GM18526 (cell line): ENCODE measurements around the gene MTMR3.

Experiments
- POLR2A ChIP-seq: IDR thresholded peaks from 3 replicates; pipeline ENCODE4 v1.6.1; 2011; ENCODE audit not compliant: insufficient read length; ENCODE audit errors: extremely low read depth

MTMR3 gene

GRCh38 chr22:29892315-29893156 lies 9.6 kb downstream of the MTMR3 start:
- TF ChIP-seq POLR2A: no peak

- no peak for TF ChIP-seq POLR2A
These were observed 18.4 kb downstream of the MTMR3 start for GRCh38 chr22:29901354-29901753.

DNA sequence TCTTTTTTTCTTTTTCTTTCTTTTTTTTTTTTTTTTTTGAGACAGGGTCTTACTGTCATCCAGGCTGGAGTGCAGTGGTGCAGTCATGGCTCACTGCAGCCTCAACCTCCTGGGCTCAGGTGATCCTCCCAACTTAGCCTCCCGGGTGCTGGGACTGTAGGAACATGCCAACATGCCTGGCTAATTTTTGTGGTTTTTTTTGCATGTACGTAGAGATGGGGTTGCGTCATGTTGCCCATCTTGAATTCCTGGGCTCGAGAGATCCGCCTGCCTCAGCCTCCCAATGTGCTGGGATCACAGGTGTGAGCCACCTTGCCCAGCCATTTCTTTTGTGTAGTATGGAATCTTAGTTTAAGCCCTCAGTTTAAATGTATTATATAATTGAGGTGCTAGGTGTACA lies 20.4 kb downstream of the MTMR3 start:
- no peak for TF ChIP-seq POLR2A

DNA sequence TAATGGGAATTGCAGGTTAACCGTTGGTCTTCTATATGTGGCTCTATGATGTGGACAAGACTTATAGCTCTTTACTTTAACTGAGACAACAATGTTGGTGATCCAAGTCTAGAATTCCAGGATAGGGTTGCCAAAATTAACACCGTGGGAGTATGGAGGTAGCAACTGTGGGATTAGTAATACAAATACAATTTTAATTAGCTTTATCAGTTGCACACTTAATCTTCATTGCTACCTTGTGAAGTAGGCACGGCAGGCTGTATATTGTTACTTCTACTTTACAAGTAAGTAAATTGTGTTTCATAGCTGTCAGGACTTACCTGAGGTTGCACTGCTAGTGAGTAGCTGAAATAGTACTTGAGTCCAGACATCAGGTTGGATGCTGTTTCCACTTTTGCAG lies 21.0 kb downstream of the MTMR3 start:
- TF ChIP-seq POLR2A: no peak

DNA sequence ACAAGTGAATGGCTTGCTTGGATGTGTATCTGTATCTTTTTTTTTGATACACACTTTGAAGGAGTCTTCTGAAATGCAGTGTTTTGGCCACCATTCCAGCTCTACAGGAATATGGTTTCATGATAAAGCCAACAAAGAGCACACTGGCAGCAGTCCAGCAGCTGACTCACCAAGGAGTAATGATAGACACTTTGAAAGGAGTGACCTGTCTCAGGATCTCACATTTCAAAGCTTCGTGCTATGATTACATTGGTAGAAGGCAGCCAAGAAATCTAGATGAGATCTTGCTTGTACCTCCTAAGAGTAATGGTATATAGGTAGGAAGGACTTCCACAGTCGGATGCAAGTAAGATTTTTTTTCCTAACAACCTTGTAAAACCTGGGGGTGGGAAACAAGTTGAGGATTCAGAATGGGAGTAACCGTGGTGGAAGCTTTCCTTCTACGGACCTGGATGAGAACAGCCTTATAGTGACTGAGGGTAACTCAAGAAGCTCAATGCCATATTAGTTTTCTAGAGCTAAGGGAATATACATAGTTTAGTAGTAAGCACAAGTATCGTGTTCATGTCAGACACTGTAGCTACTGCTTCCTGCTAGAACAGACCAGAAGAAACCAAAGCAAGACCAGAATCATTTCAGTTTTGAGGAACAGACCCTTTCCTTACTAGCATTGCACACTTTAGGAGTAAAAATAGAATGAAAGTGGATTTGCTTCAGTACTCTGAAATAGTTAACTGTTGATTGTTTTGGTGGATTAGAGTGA lies 25.0 kb downstream of the MTMR3 start:
- no peak for TF ChIP-seq POLR2A

DNA sequence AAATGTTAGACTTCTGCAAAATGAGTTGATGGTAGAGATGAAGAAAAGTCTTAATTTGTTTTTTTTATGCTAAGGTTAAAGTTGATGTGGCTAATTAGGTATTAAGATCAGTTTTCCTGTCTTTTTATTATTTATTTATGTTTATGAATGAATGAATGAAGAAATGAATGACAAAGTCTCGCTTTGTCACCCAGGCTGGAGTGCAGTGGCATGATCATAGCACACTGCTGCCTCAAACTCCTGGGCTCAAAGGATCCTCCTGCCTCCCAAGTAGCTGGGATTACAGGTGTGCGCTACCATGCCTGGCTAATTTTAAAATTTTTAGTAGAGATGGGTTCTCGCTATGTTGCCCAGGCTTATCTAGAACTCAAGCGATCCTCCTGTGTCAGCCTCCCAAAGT lies 29.2 kb downstream of the MTMR3 start:
- TF ChIP-seq POLR2A: no peak

DNA sequence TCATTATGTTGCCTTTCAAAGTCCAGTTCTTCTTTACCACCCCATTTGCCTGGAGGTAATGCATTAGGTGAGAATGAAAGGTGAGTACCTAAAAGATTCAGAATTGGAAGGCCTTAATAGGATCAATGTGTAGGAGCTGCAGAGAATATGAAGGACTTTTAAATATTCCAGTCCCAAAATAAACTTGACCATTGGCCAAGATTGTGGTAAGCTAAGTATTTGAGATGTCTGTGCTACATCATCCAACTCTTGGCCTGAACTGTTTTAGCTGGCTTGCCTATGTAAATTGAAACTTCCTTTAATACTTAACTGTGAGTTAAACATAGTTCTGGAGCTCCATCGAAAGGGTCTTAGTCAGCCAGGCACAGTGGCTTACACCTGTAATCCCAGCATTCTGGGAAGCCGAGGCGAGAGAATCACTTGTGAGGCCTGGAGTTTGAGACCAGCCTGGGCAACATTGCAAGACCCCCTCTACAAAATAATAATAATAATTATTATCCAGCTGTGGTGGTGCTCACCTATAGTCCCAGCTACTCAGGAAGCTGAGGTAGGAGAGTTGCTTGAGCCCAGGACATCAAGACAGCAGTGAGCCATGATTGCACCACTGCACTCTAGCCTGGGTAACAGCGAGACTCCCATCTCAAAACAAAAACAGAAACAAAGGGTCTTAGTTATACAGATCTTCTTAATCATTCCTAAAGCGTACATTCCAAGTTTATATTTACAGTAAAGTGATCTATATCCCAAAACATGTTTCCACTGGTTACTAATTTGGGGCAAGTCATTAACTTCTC lies 29.8 kb downstream of the MTMR3 start:
- no peak for TF ChIP-seq POLR2A

DNA sequence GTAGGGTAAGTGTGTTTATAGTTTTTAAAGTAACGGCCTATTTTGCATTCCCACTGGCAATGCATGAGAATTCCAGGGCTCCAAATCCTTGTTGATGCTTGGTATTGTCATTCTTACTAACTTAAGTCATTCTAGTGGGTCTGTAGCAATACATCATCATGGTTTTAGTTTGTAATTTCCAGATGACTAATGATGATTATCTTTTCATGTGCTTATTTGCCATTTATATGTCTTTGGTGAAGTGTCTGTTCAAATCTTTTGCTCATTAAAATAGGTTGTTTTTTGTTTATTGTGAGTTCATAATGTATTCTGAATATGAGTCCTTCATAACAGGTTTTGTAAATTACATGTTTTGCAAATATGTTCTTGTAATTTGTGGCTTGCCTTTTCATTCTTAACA lies 31.2 kb downstream of the MTMR3 start:
- TF ChIP-seq POLR2A: no peak

- no peak for TF ChIP-seq POLR2A
These were observed 32.1 kb downstream of the MTMR3 start for GRCh38 chr22:29914991-29915533.

- no peak for TF ChIP-seq POLR2A
These were observed 33.1 kb downstream of the MTMR3 start for GRCh38 chr22:29916007-29916544.

DNA sequence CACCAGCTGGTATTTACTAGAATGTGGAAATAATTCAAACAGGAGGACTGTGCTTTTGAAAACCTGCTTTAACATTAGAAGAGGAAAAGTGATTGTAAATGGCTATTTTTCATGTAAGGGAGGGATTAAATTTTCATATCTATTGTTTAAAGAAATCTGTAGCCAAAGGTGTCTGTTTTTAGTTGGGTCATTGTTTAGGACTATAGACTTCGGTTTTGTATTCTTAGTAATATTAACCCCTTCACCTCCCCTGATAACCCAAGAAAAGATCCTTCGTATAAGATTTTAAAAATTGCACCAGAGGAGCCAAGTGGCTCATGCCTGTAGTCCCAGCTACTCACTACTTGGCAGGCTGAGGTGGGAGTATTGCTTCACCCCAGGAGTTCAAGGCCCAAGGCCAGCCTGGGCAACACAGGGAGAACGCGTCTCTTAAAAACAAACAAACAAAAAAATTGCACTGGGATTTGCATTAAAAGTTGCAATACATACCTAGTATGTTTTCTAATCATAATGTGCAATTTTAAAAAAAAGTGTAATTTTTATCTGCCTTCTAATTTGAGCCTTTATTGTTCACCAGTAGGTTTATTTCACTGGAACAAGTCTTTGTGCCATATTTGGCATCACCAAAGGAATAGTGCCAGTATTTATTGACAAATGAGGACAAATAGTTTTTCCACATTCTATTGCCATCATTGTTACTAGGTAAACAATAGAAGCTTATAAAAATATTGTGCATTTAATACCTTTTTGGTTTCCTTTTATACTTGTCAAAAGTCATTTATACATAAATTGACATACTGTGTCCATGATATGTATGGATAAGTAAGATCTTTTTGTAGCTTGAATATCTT lies 34.3 kb downstream of the MTMR3 start:
- TF ChIP-seq POLR2A: no peak

DNA sequence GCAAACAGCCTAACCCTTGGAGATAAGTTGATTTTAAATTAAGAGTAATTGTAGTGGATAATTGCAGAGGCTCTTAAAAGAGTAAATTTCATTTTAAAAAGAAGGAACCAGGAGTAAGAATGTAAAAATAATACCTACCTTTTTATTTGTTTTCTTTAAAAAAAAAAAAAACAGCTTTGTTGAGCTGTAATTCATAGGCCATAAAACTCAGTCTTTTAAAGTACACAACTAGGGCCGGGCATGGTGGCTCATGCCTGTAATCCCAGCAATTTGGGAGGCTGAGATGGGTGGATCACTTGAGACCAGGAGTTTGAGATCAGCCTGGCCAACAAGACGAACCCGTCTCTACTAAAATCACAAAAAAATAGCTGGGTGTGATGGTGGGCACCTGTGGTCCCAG lies 42.4 kb downstream of the MTMR3 start:
- no peak for TF ChIP-seq POLR2A

GRCh38 chr22:29926057-29926456 lies 43.1 kb downstream of the MTMR3 start:
- no peak for TF ChIP-seq POLR2A

DNA sequence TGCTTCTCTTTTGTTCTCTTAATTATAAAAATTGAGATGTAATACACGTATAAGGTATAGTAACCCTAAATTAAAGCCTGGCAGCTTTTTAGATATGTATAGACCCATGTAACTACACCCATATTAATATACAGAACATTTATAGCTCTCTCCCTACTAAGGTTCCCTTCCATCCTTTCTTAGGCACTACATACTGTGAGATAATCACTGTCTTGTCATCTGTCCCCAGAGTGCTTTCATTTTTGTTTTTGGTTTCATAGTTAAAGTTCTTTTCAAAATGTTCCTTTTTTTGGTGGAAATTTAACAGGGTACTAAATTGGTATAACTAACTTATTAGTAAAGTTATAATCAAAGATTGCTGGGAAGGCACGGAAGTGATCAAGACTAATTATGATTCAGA lies 49.2 kb downstream of the MTMR3 start:
- TF ChIP-seq POLR2A: no peak
